Pulmonary artery endothelial cell (primary cell): ENCODE measurements around the gene LZTR1. TPM values are rescaled to one million over a fixed set of nuclear protein-coding genes. Genes with fewer than 3 reads are reported as not detected.
A peak's percentile ranks its signal among the peaks of the same experiment; 100 is the strongest.
"Not testable (repeated sequence)": the region's sequence is repeated elsewhere in the genome, so short reads cannot be mapped to it uniquely, and the experiment has no call there.

ENCODE experiments used
- DNase-seq: peaks from one replicate; pipeline ENCODE4 v3.0.0-alpha.2; 2011; ENCODE audit warnings: low read depth, low spot score
- total RNA-seq: library from RNA; depleted of rRNA; stranded (reverse); fragments of >200 nt; gene quantifications from 2 replicates; pipeline ENCODE4 v1.2.3, GENCODE V29; 2014

The LZTR1 gene
- total RNA-seq, 1 donor from 2014 or later = 51.1 TPM

- no peak for DNase-seq
Measured at GRCh38 chr22:20965888-20966855, 15.9 kb upstream of the LZTR1 start.

- no peak for DNase-seq
Measured at GRCh38 chr22:20966883-20967696, 15.0 kb upstream of the LZTR1 start, which contains the start of gene AIFM3. Gene AIFM3, plus strand, starts transcription at chr22:20967255. Its CDS starts 690 bp downstream, at chr22:20967945.

- DNase-seq = no peak
Measured at GRCh38 chr22:20967697-20968211, 14.3 kb upstream of the LZTR1 start.

GRCh38 chr22:20968281-20968977, 13.7 kb upstream of the LZTR1 start:
- DNase-seq = no peak

GRCh38 chr22:20970939-20971657, 11.0 kb upstream of the LZTR1 start:
- DNase-seq = no peak

- DNase-seq = not testable (repeated sequence)
Measured at GRCh38 chr22:20972014-20972694, 9.9 kb upstream of the LZTR1 start.

- no peak for DNase-seq
Measured at GRCh38 chr22:20972933-20973577, 9.0 kb upstream of the LZTR1 start.

- DNase-seq = no peak
Measured at GRCh38 chr22:20973634-20974286, 8.3 kb upstream of the LZTR1 start.

- no peak for DNase-seq
Measured at GRCh38 chr22:20974336-20974955, 7.7 kb upstream of the LZTR1 start.

- DNase-seq = no peak
Measured at GRCh38 chr22:20975541-20976290, 6.4 kb upstream of the LZTR1 start.

- no peak for DNase-seq
Measured at GRCh38 chr22:20976291-20976877, 5.7 kb upstream of the LZTR1 start.

- DNase-seq = no peak
Measured at GRCh38 chr22:20977019-20977418, 5.1 kb upstream of the LZTR1 start.

- DNase-seq = no peak
Measured at GRCh38 chr22:20977516-20978170, 4.5 kb upstream of the LZTR1 start.

GRCh38 chr22:20978419-20978818, 3.7 kb upstream of the LZTR1 start:
- no peak for DNase-seq

- peak; percentile 29 for DNase-seq
Measured at GRCh38 chr22:20979243-20979809, 2.8 kb upstream of the LZTR1 start.

- no peak for DNase-seq
Measured at GRCh38 chr22:20979940-20980453, 2.1 kb upstream of the LZTR1 start.
